Measurements from ENCODE around the gene ASB13.

Gene ASB13

GRCh38 chr10:5620223-5620721, 46.1 kb downstream of the ASB13 start:
- no peak for DNase-seq (ENCODE audit: low read depth)
- TF ChIP-seq, protein P1, sequence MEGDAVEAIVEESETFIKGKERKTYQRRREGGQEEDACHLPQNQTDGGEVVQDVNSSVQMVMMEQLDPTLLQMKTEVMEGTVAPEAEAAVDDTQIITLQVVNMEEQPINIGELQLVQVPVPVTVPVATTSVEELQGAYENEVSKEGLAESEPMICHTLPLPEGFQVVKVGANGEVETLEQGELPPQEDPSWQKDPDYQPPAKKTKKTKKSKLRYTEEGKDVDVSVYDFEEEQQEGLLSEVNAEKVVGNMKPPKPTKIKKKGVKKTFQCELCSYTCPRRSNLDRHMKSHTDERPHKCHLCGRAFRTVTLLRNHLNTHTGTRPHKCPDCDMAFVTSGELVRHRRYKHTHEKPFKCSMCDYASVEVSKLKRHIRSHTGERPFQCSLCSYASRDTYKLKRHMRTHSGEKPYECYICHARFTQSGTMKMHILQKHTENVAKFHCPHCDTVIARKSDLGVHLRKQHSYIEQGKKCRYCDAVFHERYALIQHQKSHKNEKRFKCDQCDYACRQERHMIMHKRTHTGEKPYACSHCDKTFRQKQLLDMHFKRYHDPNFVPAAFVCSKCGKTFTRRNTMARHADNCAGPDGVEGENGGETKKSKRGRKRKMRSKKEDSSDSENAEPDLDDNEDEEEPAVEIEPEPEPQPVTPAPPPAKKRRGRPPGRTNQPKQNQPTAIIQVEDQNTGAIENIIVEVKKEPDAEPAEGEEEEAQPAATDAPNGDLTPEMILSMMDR (IDR thresholded peaks at IDR 0.05; ENCODE audit: insufficient read depth, low read depth, low read length, missing control alignments) = no peak

DNA sequence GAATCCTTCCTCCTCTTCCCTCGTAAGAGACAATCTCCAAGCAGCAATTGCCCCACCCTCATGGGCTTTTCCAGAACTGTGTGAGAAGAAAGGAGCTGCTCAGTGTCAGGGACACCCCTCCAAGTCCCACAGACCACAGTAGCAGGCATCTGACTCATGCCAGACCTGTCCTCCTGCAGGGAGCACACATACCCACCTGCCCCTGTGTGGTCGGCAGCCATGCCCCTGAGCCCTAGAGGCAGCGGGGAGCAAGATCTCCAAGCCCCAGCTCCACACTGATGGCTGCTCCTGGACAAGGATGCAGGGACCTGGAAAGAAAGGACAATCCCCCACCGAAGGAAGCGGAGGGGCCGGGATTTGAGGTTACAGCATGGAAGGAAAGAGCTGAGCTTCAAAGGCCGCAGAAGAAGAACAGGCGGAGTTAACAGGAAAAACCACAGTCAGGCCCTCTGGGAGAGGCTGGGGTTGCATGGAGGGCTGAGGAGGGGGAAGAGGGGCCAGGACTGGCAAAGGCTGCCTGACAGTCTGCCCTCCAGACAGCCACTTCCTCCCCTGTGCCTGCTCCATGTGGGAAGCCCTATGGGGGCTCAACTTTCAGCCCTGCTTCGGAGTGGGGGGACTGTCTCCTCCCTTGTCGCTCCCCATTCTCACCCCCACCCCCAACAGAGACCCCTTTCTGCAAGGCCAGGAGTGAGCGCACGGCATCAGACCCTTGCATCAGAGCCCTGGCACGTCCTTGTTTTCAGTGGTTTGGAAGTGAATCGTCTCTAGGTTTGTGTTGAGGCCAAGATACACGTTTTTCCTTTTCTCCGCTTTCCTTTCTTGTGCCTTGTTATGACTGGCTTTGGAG, 46.8 kb downstream of the ASB13 start:
- H3K4me3 ChIP-seq (ENCODE audit: low read depth, low read length) = no peak overlapping the region
- TF ChIP-seq, protein P1 (IDR thresholded peaks at IDR 0.05; ENCODE audit: insufficient read depth, low read depth, low read length, missing control alignments) = no peak
- no peak for DNase-seq (ENCODE audit: low read depth)

More at GRCh38 chr10:5620223-5620721, 46.1 kb downstream of the ASB13 start:
- no peak overlapping the region for H3K4me3 ChIP-seq (ENCODE audit: low read depth, low read length)

DNA sequence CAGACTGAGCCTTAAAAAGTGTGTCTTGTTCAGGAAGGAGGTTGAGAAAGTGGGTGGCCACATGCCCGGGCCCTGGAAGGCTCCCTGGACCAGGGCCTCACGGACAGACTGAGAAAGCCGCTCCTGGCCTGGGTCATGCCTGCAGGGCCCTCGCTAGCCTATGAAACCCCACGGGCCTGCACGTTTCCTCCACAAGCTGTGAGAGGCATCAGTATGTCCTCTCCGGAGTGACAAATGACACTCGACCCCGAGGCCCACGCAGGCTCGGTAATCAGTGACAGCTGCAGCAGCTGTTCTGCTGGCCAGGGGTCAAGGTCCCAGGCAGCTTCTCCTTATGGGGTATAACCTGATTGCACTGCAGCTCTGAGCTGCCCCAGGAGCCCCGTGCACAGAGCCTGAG, 47.6 kb downstream of the ASB13 start:
- no peak for DNase-seq (ENCODE audit: low read depth)
- TF ChIP-seq, protein P1 (IDR thresholded peaks at IDR 0.05; ENCODE audit: insufficient read depth, low read depth, low read length, missing control alignments) = no peak
- no peak overlapping the region for H3K4me3 ChIP-seq (ENCODE audit: low read depth, low read length)

DNA sequence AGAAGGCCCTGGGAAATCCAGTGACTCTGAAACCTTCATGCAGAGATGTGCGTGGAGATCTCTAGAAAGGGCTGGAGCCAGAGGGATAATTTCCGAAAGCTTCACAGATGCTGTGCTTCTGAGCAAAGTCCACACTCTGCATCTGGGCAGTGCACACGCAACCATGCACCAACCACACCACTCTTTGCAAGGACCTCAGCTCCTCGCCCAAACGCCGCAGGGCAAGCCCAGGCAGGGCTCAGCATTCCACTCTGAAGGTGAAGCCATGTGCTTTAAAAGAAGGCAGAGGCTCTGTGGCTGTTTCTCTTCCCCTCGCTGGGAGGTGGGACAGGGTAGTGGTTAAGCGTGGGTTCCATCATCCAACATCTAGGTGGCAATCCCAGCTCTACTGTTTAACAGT, 48.4 kb downstream of the ASB13 start:
- DNase-seq (ENCODE audit: low read depth) = no peak
- H3K4me3 ChIP-seq (ENCODE audit: low read depth, low read length) = no peak overlapping the region
- TF ChIP-seq, protein P1 (IDR thresholded peaks at IDR 0.05; ENCODE audit: insufficient read depth, low read depth, low read length, missing control alignments) = no peak

GRCh38 chr10:5617521-5617920, 48.9 kb downstream of the ASB13 start:
- TF ChIP-seq, protein P1 (IDR thresholded peaks at IDR 0.05; ENCODE audit: insufficient read depth, low read depth, low read length, missing control alignments) = no peak
- no peak for DNase-seq (ENCODE audit: low read depth)
- H3K4me3 ChIP-seq (ENCODE audit: low read depth, low read length) = no peak overlapping the region

DNA sequence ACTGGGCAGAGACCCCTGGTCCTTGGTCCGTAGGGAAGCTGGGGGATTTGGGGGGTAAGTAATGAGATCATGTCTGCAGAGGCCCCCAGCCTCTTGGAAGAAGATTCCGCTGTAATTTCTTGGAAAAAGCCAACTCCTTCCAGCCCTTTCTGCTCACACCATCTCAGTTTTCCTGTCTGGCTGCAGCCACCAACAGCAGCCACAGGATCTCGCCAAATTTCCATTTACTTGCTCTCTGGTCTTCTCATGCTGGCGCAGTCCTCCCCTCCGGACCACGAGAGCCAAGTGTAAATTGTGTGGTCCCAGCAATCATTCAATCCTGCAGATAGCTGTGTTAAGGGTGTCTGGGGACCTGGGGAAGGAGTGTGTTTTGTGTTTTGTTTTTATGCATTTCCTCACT, 49.6 kb downstream of the ASB13 start:
- DNase-seq (ENCODE audit: low read depth) = no peak

More for the DNA sequence above, 49.6 kb downstream of the ASB13 start:
- no peak overlapping the region for H3K4me3 ChIP-seq (ENCODE audit: low read depth, low read length)
- TF ChIP-seq, protein P1 (IDR thresholded peaks at IDR 0.05; ENCODE audit: insufficient read depth, low read depth, low read length, missing control alignments) = no peak

All from GM12865 (cell line).